GM18873 (cell line): ENCODE data around the gene HEATR5B.
"Not testable (repeated sequence)": the region's sequence is repeated elsewhere in the genome, so short reads cannot be mapped to it uniquely, and the experiment has no call there.

ENCODE experiments used
- ATAC-seq: cut with Tn5 transposase; IDR thresholded peaks from one replicate; pipeline ENCODE4 v1.9.1; 2021; ENCODE audit warnings: mild to moderate bottlenecking, moderate library complexity, moderate number of reproducible peaks; ENCODE audit not compliant: unreplicated experiment, low FRiP score

HEATR5B gene

DNA sequence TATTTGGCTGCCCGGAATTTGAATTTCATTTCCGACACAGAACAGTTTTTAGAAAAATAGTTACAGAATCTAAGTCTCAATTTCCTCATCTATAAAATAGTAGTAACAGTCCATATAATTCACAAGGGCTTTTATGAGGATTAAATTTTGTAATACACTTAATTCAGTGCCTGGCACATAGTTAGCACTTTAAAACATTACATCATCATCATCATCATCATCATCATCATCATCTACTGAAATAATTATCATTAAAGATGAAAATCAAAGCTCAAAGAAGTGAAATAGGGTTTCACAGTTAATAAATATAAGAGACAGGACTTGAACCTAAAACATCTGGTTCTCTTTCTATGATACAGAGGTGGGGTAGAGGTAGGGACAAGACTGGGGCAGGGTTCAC is 13.2 kb downstream of the HEATR5B start:
- no peak for ATAC-seq

DNA sequence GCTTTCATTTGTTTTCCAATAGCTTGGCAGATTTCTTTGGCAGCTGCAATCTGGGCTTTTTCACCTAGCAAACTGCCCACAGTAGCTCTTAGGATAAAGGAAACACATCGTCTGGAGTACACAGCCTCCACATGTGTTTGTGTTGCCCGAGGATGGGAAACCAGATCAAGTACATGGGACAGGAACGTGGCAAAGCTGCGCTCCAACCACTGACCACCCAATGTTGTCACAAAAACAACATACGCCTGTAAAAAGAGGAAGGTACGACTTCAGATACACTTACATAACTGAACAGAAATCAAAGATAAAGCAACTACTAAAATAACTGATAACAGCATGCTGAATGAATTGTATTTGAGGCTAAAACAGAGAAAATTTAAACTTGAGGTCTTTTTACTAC is 15.5 kb downstream of the HEATR5B start:
- ATAC-seq: no peak

- ATAC-seq: no peak
Measured at GRCh38 chr2:37061776-37062175, 22.4 kb downstream of the HEATR5B start.

GRCh38 chr2:37061013-37061711 is 23.0 kb downstream of the HEATR5B start:
- no peak for ATAC-seq

DNA sequence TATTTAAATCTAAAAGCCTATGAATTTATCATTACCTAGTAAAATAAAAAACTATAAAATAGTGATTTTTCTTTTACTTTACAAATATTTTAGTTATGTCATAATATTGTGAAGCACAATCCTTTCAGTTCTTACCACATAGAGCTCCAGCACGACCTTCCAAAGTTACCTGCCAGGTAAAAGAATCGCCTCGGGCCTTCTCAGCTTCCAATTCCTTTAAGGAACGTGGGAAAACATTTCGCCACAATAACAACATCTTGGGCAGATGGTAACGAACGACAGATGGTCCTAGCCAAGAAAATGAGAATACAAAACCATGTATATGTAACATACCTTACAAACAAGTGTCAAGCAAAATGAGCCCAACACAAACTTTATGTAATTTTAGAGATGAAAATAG is 23.7 kb downstream of the HEATR5B start:
- no peak for ATAC-seq

- no peak for ATAC-seq
Measured at GRCh38 chr2:37059841-37060240, 24.3 kb downstream of the HEATR5B start.

- ATAC-seq: no peak
Measured at GRCh38 chr2:37052600-37053332, 31.4 kb downstream of the HEATR5B start.

DNA sequence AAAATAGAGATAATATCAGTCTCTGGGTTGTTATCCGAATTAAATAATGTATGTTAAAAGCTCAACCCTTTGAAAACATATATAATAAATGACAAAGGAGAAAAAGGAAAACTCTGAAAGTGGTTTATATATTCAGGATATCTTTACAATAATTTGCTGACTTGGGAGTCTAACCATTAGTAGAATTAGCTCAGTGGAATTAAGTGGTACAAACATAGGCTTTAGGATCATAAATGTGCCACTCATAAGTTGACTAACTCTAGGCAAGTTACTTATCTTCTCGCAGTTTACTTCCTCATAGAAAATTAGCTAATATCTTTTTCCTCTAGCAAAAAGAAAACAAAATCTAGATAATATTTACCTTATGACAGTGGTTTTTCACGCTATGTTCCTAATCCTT is 44.6 kb downstream of the HEATR5B start:
- no peak for ATAC-seq

DNA sequence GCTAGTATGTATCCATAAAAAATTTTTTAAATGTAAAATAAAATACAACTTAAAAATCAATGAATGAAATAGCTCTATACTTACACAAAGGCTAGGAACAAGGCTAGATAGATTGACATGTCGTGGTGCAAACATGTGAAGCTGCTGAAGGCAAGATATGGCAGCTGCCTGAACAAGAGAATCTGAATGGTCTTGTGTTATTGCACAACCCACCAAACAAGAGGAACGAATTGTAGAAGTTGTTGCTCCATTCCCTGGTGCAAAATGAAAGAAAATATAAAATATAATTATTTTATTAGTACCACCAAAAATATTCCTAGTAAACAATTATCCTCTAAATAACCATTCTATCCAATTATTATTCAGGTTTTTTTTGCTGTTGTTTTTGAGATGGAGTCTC is 46.4 kb downstream of the HEATR5B start:
- ATAC-seq: no peak

- no peak for ATAC-seq
Measured at GRCh38 chr2:37029758-37030157, 54.4 kb downstream of the HEATR5B start.

DNA sequence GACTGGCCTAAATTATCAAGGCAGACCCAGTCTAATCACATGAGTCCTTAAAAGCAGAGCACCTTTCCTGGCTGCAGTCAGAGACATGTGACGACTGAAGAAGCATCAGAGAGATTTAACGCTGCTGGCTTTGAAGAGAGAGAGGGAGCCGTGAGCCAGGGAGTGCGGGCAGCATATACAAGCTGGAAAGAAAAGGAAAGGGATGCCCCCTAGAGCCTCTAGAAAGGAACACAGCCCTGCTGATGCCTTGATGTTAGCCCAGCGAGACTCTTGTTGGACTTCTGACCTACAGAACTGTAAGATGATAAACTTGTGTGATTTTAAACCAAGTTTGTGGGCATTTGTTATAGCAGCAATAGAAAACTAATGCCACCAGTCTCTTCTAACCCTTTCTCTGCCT is 58.1 kb downstream of the HEATR5B start:
- no peak for ATAC-seq

DNA sequence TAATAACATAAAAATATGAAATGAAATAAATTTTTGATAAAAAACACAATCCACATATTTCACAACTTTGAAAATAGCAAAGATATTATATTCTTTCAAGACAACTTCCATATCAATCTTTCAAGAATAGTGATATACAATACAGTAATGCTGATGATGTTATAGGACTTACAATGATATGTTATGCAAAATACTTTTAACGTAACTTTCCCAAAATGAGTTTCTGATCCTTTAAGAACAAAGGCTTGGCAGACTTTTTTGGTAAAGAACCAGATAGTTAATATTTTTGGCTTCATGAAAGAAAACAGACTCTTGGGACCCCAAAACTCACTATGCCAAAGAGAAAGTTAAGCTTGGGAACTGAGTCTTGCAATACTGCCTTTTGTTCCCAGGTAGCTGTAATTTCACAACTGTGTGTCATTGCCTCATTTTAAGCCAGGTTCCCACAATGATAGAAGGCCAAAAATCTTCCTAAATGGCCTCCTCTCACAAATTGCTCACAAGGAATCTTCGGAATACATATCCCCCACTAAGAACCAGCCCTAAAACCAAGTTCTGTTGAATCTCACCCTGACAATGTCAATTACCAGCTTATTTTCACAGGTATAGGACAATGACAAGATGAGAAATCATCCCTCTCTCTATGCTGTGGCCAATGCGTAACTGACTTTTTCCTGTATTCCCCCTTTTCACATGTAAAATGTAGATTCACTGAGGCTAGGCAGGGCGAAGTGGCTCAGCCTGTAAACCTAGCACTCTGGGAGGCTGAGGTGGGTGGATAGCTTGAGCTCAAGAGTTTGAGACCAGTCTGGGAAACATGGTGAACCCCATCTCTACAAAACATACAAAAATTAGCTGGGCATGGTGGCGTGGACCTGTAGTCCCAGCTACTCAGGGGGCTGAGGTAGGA is 63.0 kb downstream of the HEATR5B start:
- ATAC-seq: no peak

DNA sequence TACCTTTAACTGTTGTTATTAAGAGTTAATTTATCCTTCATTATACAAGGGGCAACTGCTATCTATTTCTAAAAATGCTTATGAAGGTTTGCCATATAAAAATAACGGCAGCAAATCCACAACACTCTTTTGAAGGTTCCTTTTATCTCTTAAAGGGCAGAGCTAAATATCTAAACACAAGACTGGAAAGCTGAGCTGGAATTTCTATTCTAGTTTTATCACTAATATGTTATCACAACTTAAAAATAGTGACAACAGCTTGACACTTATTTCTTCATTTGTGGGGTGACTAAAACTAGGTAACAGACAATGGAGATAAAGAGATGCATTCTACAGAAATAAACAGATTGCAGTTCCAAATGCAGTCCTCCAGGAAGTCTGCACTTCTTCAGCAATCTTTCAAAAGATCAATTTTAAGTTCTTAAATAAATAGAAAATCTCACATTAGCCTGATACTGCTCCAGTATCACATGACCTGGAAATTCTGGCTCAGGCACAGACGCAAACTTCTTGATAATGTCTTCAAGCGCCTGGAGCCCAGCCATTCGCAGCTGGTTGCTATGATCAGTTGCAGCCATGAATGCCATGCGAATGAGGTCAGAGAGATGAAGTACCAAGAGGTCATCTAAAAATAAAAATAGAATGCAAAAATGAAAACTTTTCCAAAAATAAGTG is 63.8 kb downstream of the HEATR5B start:
- no peak for ATAC-seq

DNA sequence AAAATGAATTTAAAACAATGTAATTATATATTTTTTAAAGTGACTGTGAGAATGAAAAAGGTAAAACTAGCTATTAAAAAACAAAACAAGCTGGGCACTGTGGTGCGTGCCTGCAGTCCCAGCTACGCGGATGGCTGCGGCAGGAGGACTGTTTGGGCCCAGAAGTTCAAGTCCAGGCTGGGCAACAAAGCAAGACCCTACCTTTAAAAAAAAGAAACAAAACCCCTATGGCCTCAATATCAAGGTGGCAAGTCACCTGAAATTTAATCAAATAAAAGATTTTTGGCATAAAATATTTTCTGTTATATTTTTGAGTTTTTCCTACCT is 70.9 kb downstream of the HEATR5B start:
- ATAC-seq: no peak

GRCh38 chr2:37011130-37011529 is 73.0 kb downstream of the HEATR5B start:
- ATAC-seq: no peak

- ATAC-seq: peak; percentile 98
Measured at GRCh38 chr2:37005118-37005868, 78.9 kb downstream of the HEATR5B start.

GRCh38 chr2:37000988-37001556 is 83.1 kb downstream of the HEATR5B start:
- ATAC-seq: no peak

GRCh38 chr2:37000318-37000717 is 83.9 kb downstream of the HEATR5B start:
- ATAC-seq: no peak

GRCh38 chr2:36999416-36999815 is 84.8 kb downstream of the HEATR5B start:
- not testable (repeated sequence) for ATAC-seq
